ENCODE data around the gene TSC2. TPM values are rescaled to one million over a fixed set of nuclear protein-coding genes. Genes with fewer than 3 reads are reported as not detected.
A peak's percentile ranks its signal among the peaks of the same experiment; 100 is the strongest.

The TSC2 gene
- total and polyA plus RNA-seq, 2 of the 13 experiments (the other 11 are each of a cell fraction or from before 2014, with no cell fraction given), result 19.6 to 40.4 TPM

DNA sequence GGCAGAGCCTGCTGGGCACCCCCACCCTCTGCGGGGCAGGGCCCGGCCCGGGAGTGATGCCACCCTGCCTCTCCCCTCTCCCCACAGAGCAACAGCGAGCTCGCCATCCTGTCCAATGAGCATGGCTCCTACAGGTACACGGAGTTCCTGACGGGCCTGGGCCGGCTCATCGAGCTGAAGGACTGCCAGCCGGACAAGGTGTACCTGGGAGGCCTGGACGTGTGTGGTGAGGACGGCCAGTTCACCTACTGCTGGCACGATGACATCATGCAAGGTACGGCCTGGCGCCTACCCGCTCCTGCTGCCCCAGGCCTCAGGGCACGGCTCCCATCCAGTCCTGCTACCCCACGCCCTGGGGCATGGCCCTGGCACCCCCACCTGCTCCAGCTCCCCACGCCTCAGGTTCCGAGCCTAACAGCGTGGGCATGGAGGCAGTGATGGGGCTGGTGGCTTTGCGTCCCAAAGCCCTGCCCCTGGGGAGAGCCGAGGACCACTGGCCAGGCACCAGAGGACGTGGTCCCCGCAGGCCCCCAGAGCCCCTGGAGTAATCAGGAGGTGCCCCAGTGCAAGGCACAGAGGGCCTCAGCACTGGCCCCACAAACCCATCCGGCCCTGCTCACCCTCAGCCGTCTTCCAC lies 38.4 kb downstream of the TSC2 start:
- H3K27me3 ChIP-seq (ENCODE audit: control insufficient read depth in 1 of 2, insufficient read depth in 2 of 2, low read length in 2 of 2), result no peaks in the 10 kb centered on the region
- no peaks in the 10 kb centered on the region for H3K79me2 ChIP-seq (ENCODE audit: insufficient read depth, low read length)
- H4K20me1 ChIP-seq (ENCODE audit: insufficient read depth, low read length), result no peaks in the 10 kb centered on the region
- no peak overlapping the region for H3K4me3 ChIP-seq (replicated peaks in 1 of 3; ENCODE audit: insufficient read depth in 1 of 3, low read depth in 2 of 3, low read length in 3 of 3)
- no peak overlapping the region for H2AFZ ChIP-seq (ENCODE audit: low read length)
- no peaks in the 10 kb centered on the region for H3K4me1 ChIP-seq (ENCODE audit: insufficient read depth, low read length)
- ATAC-seq (no peak), DNase-seq (ENCODE audit: low spot score) (no peak), FAIRE-seq (no peak)
- no peak overlapping the region for H3K4me2 ChIP-seq (ENCODE audit: low read depth, low read length)
- H3K9me3 ChIP-seq (ENCODE audit: low read length), result no peaks in the 10 kb centered on the region
- in situ Hi-C loops (cut with HindIII; ENCODE audit: extremely low pct_ligation_motif_present, low pct_unique_long_range_greater_than_20kb), result loop anchor here (5.0 to 10.0 kb wide), 2 partner anchors 59 to 64 kb away; partner anchors contain the start of gene RAB26
- BruUV-seq (replicated peaks), result no TSS peak
- no peak overlapping the region for H3K27ac ChIP-seq (ENCODE audit: extremely low read length, insufficient read depth, low read length)
- intact Hi-C loops (cut with micrococcal nuclease; ENCODE audit: unreplicated experiment), result no loop called here
- H3K36me3 ChIP-seq (replicated peaks in 1 of 2; ENCODE audit: control insufficient read depth in 1 of 2, insufficient read depth in 2 of 2, low read length in 2 of 2), result peaks cover 18 to 27% of the 10 kb centered on the region in 2 experiments; a peak in 3 of 5 replicates
- WGBS (ENCODE audit: low lambda C conversion rate), result 98% methylated on average over 11 of the region's 27 CpGs
- ChIA-PET POLR2A (no interaction called here), CTCF (ENCODE audit: low intra/inter-chr PET ratio, low total read pairs) (no interaction called here)
- TF ChIP-seq RBFOX2 (IDR thresholded peaks at IDR 0.05; ENCODE audit: low read depth, low read length), result 0 out of 2 replicates have a peak, but pooled peaks have one; percentile 4
- peak; percentile 72 for TF ChIP-seq ATF7 (IDR thresholded peaks at IDR 0.05)
- TF ChIP-seq ATF7 (CRISPR knock-in tag; IDR thresholded peaks at IDR 0.05), result no peak
- TF ChIP-seq ZNF737 (CRISPR knock-in tag; IDR thresholded peaks at IDR 0.05; ENCODE audit: borderline replicate concordance), result no peak
- no peak for TF ChIP-seq NFRKB (IDR thresholded peaks at IDR 0.05)
- no peak for TF ChIP-seq SMAD3 (CRISPR knock-in tag; IDR thresholded peaks at IDR 0.05)
- TF ChIP-seq PITX1 (CRISPR knock-in tag; IDR thresholded peaks at IDR 0.05), result no peak
- TF ChIP-seq, protein P1, sequence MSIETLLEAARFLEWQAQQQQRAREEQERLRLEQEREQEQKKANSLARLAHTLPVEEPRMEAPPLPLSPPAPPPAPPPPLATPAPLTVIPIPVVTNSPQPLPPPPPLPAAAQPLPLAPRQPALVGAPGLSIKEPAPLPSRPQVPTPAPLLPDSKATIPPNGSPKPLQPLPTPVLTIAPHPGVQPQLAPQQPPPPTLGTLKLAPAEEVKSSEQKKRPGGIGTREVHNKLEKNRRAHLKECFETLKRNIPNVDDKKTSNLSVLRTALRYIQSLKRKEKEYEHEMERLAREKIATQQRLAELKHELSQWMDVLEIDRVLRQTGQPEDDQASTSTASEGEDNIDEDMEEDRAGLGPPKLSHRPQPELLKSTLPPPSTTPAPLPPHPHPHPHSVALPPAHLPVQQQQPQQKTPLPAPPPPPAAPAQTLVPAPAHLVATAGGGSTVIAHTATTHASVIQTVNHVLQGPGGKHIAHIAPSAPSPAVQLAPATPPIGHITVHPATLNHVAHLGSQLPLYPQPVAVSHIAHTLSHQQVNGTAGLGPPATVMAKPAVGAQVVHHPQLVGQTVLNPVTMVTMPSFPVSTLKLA (IDR thresholded peaks at IDR 0.05), result no peak
- no peak for TF ChIP-seq ASH2L (IDR thresholded peaks at IDR 0.05; ENCODE audit: insufficient read length, low read depth, low read length)
- no peak for TF ChIP-seq THAP11 (CRISPR knock-in tag; IDR thresholded peaks at IDR 0.05)
- no peak for TF ChIP-seq PRMT3 (CRISPR knock-in tag; IDR thresholded peaks at IDR 0.05; ENCODE audit: borderline replicate concordance, low read depth)
- no peak for TF ChIP-seq PHF8 (CRISPR knock-in tag; IDR thresholded peaks at IDR 0.05)
- no peak for TF ChIP-seq ZNF572 (CRISPR knock-in tag; IDR thresholded peaks at IDR 0.05)
- no peak for TF ChIP-seq SAP130 (CRISPR knock-in tag; IDR thresholded peaks at IDR 0.05; ENCODE audit: low read depth)
- TF ChIP-seq, protein P2, sequence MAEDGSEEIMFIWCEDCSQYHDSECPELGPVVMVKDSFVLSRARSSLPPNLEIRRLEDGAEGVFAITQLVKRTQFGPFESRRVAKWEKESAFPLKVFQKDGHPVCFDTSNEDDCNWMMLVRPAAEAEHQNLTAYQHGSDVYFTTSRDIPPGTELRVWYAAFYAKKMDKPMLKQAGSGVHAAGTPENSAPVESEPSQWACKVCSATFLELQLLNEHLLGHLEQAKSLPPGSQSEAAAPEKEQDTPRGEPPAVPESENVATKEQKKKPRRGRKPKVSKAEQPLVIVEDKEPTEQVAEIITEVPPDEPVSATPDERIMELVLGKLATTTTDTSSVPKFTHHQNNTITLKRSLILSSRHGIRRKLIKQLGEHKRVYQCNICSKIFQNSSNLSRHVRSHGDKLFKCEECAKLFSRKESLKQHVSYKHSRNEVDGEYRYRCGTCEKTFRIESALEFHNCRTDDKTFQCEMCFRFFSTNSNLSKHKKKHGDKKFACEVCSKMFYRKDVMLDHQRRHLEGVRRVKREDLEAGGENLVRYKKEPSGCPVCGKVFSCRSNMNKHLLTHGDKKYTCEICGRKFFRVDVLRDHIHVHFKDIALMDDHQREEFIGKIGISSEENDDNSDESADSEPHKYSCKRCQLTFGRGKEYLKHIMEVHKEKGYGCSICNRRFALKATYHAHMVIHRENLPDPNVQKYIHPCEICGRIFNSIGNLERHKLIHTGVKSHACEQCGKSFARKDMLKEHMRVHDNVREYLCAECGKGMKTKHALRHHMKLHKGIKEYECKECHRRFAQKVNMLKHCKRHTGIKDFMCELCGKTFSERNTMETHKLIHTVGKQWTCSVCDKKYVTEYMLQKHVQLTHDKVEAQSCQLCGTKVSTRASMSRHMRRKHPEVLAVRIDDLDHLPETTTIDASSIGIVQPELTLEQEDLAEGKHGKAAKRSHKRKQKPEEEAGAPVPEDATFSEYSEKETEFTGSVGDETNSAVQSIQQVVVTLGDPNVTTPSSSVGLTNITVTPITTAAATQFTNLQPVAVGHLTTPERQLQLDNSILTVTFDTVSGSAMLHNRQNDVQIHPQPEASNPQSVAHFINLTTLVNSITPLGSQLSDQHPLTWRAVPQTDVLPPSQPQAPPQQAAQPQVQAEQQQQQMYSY (CRISPR knock-in tag; IDR thresholded peaks at IDR 0.05), result no peak
- no peak overlapping the region for H3K9ac ChIP-seq (ENCODE audit: insufficient read depth, low read depth, low read length)
